ENCODE measurements around the gene BICC1. TPM values are rescaled to one million over a fixed set of nuclear protein-coding genes. Genes with fewer than 3 reads are reported as not detected.

The BICC1 gene
- total RNA-seq, 2 donors from 2014 or later, result 0.27 to 0.40 TPM

DNA sequence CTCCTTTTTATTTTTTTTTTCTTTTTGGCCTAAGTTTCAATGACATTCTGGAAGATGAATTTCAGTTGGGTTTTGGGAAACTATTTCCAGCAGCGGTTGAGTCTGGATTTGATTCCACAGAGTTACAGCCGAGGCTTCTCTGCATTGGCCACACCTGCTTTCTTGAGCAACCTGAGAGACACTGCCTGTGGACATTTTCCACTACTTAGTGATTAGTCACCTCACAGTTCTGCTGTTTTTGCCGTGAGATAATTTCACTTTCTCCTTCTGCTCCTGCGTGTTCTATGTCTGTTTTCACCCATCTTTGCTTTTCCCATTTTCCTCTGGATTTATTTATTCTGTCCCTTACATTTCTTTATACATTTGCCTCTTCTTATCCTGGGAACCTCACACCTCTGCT lies 243.0 kb downstream of the BICC1 start:
- no peaks in the 10 kb centered on the region for H3K36me3 Mint-ChIP-seq (ENCODE audit: low read depth)
- no peaks in the 10 kb centered on the region for H3K4me1 Mint-ChIP-seq
- Histone ChIP-seq H3K36me3 (ENCODE audit: control insufficient read depth, insufficient read depth, low read length) (no peaks in the 10 kb centered on the region), H3K9me3 (ENCODE audit: control insufficient read depth, low read length) (no peaks in the 10 kb centered on the region), H3K4me1 (ENCODE audit: control insufficient read depth, insufficient read depth, low read length) (no peaks in the 10 kb centered on the region), H3K27me3 (ENCODE audit: control insufficient read depth, insufficient read depth, low read length, poor library complexity, severe bottlenecking) (no peaks in the 10 kb centered on the region), H3K27ac (ENCODE audit: low read depth, low read length) (no peak overlapping the region), H3K9ac (ENCODE audit: extremely low read depth, low read length, poor library complexity, severe bottlenecking) (no peak overlapping the region), H3K4me3 (ENCODE audit: low read length) (no peak overlapping the region)
- no peaks in the 10 kb centered on the region for H3K27me3 Mint-ChIP-seq (ENCODE audit: insufficient read depth)
- no peak for DNase-seq
- no peak for TF ChIP-seq CTCF (conservative IDR thresholded peaks at IDR 0.05)
- H3K9me3 Mint-ChIP-seq, result no peaks in the 10 kb centered on the region
- no peak overlapping the region for H3K4me3 Mint-ChIP-seq
- WGBS, 2 experiments (ENCODE audit: insufficient coverage in 1 of 2, insufficient read length in 1 of 2), result 82 to 86% methylated on average over 4 of the region's 4 CpGs
- H3K27ac Mint-ChIP-seq, result no peak overlapping the region

DNA sequence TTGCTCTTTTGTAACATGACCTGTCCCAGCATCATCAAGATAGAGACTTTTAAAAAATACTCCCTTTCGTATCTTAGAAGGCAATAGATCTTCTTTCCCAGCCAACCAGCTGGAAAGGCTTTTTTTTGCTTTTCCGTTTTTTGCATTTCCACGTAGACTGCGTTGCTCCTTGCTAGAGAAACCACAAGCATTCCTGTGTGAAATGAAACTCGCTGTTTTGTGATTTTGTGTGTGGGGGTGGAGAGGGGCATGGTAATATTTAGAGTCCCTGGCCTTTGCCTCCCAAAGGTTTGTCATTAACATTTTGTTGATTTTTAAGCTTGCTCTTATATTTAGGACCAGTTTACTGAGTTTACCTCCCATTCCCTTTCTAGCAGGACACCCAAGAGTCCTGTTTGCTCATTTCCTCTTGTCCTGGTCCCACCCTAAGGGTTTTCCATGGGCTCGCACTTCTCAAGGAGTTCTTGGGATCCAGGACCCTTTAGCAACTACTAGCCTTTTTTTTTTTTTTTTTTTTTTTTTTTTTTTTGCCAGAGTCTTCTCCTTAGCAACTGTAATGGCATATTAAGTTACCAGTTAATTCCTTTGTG lies 243.6 kb downstream of the BICC1 start:
- H3K27me3 ChIP-seq (ENCODE audit: control insufficient read depth, insufficient read depth, low read length, poor library complexity, severe bottlenecking), result no peaks in the 10 kb centered on the region
- Mint-ChIP-seq H3K4me1 (no peaks in the 10 kb centered on the region), H3K27ac (no peak overlapping the region), H3K27me3 (ENCODE audit: insufficient read depth) (no peaks in the 10 kb centered on the region), H3K4me3 (no peak overlapping the region), H3K36me3 (ENCODE audit: low read depth) (no peaks in the 10 kb centered on the region), H3K9me3 (no peaks in the 10 kb centered on the region)
- 83 to 85% methylated on average over 3 to 6 of the region's 6 CpGs for WGBS, 2 experiments (ENCODE audit: insufficient coverage in 1 of 2, insufficient read length in 1 of 2)
- H3K9me3 ChIP-seq (ENCODE audit: control insufficient read depth, low read length), result no peaks in the 10 kb centered on the region
- H3K9ac ChIP-seq (ENCODE audit: extremely low read depth, low read length, poor library complexity, severe bottlenecking), result no peak overlapping the region
- H3K27ac ChIP-seq (ENCODE audit: low read depth, low read length), result no peak overlapping the region
- no peaks in the 10 kb centered on the region for H3K36me3 ChIP-seq (ENCODE audit: control insufficient read depth, insufficient read depth, low read length)
- DNase-seq, result no peak
- H3K4me3 ChIP-seq (ENCODE audit: low read length), result no peak overlapping the region
- TF ChIP-seq CTCF (conservative IDR thresholded peaks at IDR 0.05), result no peak
- no peaks in the 10 kb centered on the region for H3K4me1 ChIP-seq (ENCODE audit: control insufficient read depth, insufficient read depth, low read length)

- H3K27ac ChIP-seq (ENCODE audit: low read depth, low read length), result no peak overlapping the region
- H3K9ac ChIP-seq (ENCODE audit: extremely low read depth, low read length, poor library complexity, severe bottlenecking), result no peak overlapping the region
- H3K4me1 Mint-ChIP-seq, result no peaks in the 10 kb centered on the region
Measured at GRCh38 chr10:58757352-58758065, 244.8 kb downstream of the BICC1 start.

More at GRCh38 chr10:58757352-58758065, 244.8 kb downstream of the BICC1 start:
- no peak overlapping the region for H3K4me3 Mint-ChIP-seq
- Histone ChIP-seq H3K9me3 (ENCODE audit: control insufficient read depth, low read length) (no peaks in the 10 kb centered on the region), H3K4me1 (ENCODE audit: control insufficient read depth, insufficient read depth, low read length) (no peaks in the 10 kb centered on the region), H3K27me3 (ENCODE audit: control insufficient read depth, insufficient read depth, low read length, poor library complexity, severe bottlenecking) (no peaks in the 10 kb centered on the region), H3K36me3 (ENCODE audit: control insufficient read depth, insufficient read depth, low read length) (no peaks in the 10 kb centered on the region), H3K4me3 (ENCODE audit: low read length) (no peak overlapping the region)
- 87% methylated on average over 1 of the region's 1 CpG; no CpG with 5 or more reads in 1 of the 2 experiments for WGBS, 2 experiments (ENCODE audit: insufficient coverage in 1 of 2, insufficient read length in 1 of 2)
- no peak overlapping the region for H3K27ac Mint-ChIP-seq
- no peaks in the 10 kb centered on the region for H3K36me3 Mint-ChIP-seq (ENCODE audit: low read depth)
- H3K27me3 Mint-ChIP-seq (ENCODE audit: insufficient read depth), result no peaks in the 10 kb centered on the region
- no peak for DNase-seq
- no peaks in the 10 kb centered on the region for H3K9me3 Mint-ChIP-seq
- no peak for TF ChIP-seq CTCF (conservative IDR thresholded peaks at IDR 0.05)

All from endodermal cell (in vitro differentiated cells).